ENCODE results near the gene CRHBP. TPM values are rescaled to one million over a fixed set of nuclear protein-coding genes. Genes with fewer than 3 reads are reported as not detected.

Gene CRHBP
- total RNA-seq, 4 donors from 2014 or later = 1.4 to 2.1 TPM; not detected in 2

DNA sequence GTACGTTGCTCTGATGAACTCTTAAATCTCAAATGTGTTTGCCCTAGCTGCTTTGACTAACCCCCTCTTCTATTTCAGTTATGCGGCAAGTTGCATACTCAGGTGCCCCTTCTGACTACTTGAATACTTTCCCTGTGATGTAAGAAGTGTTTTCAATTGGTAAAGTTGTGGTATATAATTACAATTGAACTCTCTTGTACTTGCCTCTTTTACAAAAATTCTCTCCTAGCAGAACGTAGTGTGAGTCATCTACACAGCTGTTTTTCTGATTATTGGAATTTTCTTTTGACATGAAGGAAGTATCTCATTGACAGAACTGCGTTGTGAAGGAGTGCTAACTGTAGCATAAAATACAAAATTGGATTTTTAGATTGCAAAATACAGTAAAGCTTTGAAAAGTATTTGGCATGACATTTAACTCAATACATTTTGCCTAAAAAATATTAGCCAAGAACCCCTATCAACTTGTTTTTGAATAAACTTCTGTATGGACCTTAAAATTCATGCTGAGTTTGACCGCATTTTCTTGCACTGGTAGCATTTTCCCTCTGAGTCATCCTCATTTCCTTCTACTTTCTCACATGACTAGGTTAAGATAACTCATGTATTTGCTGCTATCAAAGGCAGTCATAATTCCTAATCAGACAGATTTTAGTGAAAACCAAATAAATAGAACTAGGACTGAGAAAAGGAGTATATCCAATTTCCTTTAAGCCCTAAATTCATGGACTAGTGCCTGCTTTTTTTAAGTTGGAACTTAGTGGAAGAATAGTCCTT lies 6.3 kb downstream of the CRHBP start:
- TF ChIP-seq EP300 (IDR thresholded peaks at IDR 0.05) = peak in 1 of 2 donors; percentile 24
- TF ChIP-seq, protein P1, sequence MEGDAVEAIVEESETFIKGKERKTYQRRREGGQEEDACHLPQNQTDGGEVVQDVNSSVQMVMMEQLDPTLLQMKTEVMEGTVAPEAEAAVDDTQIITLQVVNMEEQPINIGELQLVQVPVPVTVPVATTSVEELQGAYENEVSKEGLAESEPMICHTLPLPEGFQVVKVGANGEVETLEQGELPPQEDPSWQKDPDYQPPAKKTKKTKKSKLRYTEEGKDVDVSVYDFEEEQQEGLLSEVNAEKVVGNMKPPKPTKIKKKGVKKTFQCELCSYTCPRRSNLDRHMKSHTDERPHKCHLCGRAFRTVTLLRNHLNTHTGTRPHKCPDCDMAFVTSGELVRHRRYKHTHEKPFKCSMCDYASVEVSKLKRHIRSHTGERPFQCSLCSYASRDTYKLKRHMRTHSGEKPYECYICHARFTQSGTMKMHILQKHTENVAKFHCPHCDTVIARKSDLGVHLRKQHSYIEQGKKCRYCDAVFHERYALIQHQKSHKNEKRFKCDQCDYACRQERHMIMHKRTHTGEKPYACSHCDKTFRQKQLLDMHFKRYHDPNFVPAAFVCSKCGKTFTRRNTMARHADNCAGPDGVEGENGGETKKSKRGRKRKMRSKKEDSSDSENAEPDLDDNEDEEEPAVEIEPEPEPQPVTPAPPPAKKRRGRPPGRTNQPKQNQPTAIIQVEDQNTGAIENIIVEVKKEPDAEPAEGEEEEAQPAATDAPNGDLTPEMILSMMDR (IDR thresholded peaks at IDR 0.05) = no peak
- no peaks in the 10 kb centered on the region for H3K9me3 ChIP-seq
- H3K36me3 ChIP-seq = no peaks in the 10 kb centered on the region
- H3K4me3 ChIP-seq = no peak overlapping the region
- peaks cover 0 to 13% of the 10 kb centered on the region in 2 donors for H3K27me3 ChIP-seq
- no peak for DNase-seq (ENCODE audit: low spot score in 2 of 2)
- 40 to 47% methylated on average over 5 of the region's 5 CpGs for WGBS, 2 donors
- H3K27ac ChIP-seq = peak overlapping the region in 2 of 4 donors; percentile 8 to 37
- H3K4me1 ChIP-seq = peaks cover 0 to 11% (median 0%) of the 10 kb centered on the region in 4 donors

DNA sequence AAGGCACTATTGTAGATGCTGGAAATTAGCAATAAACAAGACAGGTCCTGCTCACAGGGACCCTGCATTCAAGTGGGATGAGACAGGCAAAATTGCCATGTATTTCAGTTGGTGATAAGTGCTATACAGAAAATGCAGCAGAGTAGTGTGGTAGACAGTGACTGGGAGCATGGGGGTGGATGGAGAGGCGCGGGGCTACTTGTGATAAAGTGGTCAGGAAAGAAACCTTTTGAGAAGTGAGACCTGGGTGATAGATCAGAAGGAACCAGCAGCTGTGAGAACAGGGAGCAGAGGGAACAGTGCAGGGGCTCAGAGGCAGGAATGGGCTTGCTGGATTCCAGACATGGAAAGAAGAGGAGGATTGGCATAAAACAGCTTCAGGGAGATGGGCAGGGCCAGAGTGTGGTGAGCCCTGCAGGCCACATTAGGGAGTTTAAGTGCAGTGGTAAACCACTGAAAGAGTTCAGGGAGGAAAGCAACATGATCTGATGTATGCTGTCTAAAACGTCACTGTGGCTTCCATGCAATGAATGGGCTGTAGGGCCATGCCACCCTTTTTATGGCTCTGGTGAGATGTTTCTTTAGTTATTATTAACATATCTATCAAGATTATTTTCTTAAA lies 7.3 kb downstream of the CRHBP start:
- H3K27me3 ChIP-seq = peaks cover 0 to 4% of the 10 kb centered on the region in 2 donors
- no peak for TF ChIP-seq EP300 (IDR thresholded peaks at IDR 0.05)
- TF ChIP-seq POLR2A (IDR thresholded peaks at IDR 0.05) = no peak
- TF ChIP-seq, protein P1 (IDR thresholded peaks at IDR 0.05) = no peak
- DNase-seq (ENCODE audit: low spot score in 2 of 2) = no peak
- H3K4me3 ChIP-seq = no peak overlapping the region
- H3K9me3 ChIP-seq = no peaks in the 10 kb centered on the region
- WGBS, 2 donors = 75 to 78% methylated on average over 3 of the region's 3 CpGs
- no peaks in the 10 kb centered on the region for H3K36me3 ChIP-seq
- peak overlapping the region in 1 of 4 donors; percentile 37 for H3K27ac ChIP-seq
- H3K4me1 ChIP-seq = peaks cover 0 to 5% (median 0%) of the 10 kb centered on the region in 4 donors

DNA sequence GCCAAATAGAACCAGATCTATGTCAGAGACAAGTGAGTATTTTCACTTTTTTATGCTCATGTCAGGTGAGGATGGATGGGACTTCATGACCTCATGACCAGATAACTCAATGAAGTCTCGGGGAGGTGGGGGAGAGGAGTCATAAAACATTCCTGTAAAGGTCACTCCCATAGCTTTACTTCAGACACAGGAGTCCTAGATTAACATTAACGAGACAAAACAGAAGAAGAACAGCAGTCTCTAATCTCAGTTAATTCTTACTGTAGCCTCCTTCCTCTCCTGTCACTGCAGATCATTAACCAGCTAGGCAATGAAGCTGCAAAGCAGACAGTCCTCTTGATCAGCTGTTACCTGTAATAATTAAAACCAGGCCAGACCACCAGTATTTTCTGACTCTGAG lies 11.2 kb downstream of the CRHBP start:
- WGBS, 2 donors = 51 to 57% methylated on average over 2 of the region's 2 CpGs
- H3K36me3 ChIP-seq = no peaks in the 10 kb centered on the region
- H3K4me1 ChIP-seq = peaks cover 0 to 5% (median 0%) of the 10 kb centered on the region in 4 donors
- H3K27me3 ChIP-seq = no peaks in the 10 kb centered on the region
- no peak overlapping the region for H3K4me3 ChIP-seq
- no peak for DNase-seq (ENCODE audit: low spot score in 2 of 2)
- H3K9me3 ChIP-seq = no peaks in the 10 kb centered on the region
- no peak overlapping the region for H3K27ac ChIP-seq
- TF ChIP-seq POLR2A (IDR thresholded peaks at IDR 0.05) = no peak
- TF ChIP-seq, protein P1 (IDR thresholded peaks at IDR 0.05) = no peak
- no peak for TF ChIP-seq EP300 (IDR thresholded peaks at IDR 0.05)

DNA sequence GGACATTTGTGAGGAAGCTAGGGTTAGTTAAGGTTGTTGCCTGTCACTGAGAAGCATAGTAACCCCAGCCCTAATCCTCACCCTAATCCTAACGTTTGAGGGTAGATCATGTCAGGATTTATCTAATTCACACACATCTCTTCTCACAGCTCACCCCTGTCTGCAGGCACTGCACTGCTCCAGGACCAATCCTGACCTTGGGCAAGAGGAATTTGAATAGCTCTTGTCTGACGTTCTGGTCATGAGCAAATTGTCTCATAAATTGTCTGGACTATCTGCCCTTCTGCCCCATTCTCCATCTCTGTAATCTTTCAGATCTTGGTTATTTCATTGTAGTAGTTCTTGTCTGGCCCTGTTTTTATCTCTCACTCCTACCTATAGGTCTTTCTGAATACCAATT lies 18.7 kb downstream of the CRHBP start:
- H3K4me3 ChIP-seq = no peak overlapping the region
- no peaks in the 10 kb centered on the region for H3K27me3 ChIP-seq
- no peak overlapping the region for H3K27ac ChIP-seq
- TF ChIP-seq EP300 (IDR thresholded peaks at IDR 0.05) = no peak
- no peaks in the 10 kb centered on the region for H3K36me3 ChIP-seq
- 11 to 20% methylated on average over 2 of the region's 2 CpGs for WGBS, 2 donors
- H3K4me1 ChIP-seq = no peaks in the 10 kb centered on the region
- H3K9me3 ChIP-seq = no peaks in the 10 kb centered on the region
- DNase-seq (ENCODE audit: low spot score in 2 of 2) = no peak

DNA sequence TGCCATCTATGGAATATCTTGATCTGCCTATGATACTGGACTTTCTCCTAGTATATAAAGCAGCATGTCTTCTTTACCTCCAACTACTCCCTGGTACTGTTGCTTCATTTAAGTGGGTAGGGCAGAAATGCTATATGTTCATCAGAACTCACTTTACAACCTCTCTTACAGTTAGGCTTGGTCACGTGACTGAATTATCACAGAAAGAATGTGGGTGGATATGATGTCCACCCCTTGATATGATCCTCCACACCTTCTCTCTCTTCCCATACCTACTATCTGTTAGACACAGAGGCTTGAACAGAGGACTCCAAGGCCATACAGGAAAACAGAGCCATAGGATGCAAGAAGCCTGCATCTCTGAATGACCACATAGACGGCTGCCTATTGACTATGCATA lies 19.8 kb downstream of the CRHBP start:
- 79 to 85% methylated on average over 2 of the region's 2 CpGs for WGBS, 2 donors
- Histone ChIP-seq H3K27me3 (no peaks in the 10 kb centered on the region), H3K36me3 (no peaks in the 10 kb centered on the region), H3K9me3 (no peaks in the 10 kb centered on the region), H3K4me1 (no peaks in the 10 kb centered on the region), H3K27ac (no peak overlapping the region), H3K4me3 (no peak overlapping the region)
- TF ChIP-seq EP300 (IDR thresholded peaks at IDR 0.05) = no peak
- TF ChIP-seq, protein P1 (IDR thresholded peaks at IDR 0.05) = no peak
- TF ChIP-seq POLR2A (IDR thresholded peaks at IDR 0.05) = no peak
- no peak for DNase-seq (ENCODE audit: low spot score in 2 of 2)
